Measurements from ENCODE around the gene PPP2R2D. TPM values are rescaled to one million over a fixed set of nuclear protein-coding genes. Genes with fewer than 3 reads are reported as not detected.
"Not testable (repeated sequence)": the region's sequence is repeated elsewhere in the genome, so short reads cannot be mapped to it uniquely, and the experiment has no call there.

PPP2R2D gene
- total RNA-seq, 1 donor from 2014 or later: 28.3 TPM

DNA sequence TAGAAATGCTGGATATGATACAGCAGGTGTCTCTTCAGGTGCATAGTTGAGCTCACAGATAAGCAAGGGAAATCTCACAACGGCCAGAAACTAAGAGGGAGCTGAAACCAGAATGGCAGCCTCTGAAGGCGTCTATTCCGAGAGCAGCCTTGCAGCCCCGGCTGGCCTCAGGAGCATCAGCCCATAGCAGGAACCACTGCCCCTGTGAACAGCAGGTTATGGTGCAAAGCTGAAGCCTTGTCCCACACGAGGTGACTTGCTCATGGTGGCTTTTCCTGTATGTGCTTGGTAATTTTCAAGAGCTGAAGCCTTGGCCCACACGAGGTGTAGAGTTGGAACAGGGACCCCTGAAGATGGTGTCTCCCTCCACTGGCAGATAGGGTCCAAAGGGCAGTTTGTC lies 47.7 kb downstream of the PPP2R2D start:
- H3K4me3 ChIP-seq: no peak overlapping the region
- TF ChIP-seq, protein P1, sequence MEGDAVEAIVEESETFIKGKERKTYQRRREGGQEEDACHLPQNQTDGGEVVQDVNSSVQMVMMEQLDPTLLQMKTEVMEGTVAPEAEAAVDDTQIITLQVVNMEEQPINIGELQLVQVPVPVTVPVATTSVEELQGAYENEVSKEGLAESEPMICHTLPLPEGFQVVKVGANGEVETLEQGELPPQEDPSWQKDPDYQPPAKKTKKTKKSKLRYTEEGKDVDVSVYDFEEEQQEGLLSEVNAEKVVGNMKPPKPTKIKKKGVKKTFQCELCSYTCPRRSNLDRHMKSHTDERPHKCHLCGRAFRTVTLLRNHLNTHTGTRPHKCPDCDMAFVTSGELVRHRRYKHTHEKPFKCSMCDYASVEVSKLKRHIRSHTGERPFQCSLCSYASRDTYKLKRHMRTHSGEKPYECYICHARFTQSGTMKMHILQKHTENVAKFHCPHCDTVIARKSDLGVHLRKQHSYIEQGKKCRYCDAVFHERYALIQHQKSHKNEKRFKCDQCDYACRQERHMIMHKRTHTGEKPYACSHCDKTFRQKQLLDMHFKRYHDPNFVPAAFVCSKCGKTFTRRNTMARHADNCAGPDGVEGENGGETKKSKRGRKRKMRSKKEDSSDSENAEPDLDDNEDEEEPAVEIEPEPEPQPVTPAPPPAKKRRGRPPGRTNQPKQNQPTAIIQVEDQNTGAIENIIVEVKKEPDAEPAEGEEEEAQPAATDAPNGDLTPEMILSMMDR (IDR thresholded peaks at IDR 0.05): no peak
- ATAC-seq (no peak), DNase-seq (peak; percentile 36)
- no peaks in the 10 kb centered on the region for H3K27me3 ChIP-seq
- H3K4me1 ChIP-seq: no peaks in the 10 kb centered on the region
- no peaks in the 10 kb centered on the region for H3K9me3 ChIP-seq
- H3K27ac ChIP-seq: no peak overlapping the region
- intact Hi-C loops (cut with DNase I): no loop called here
- peaks cover 68% of the 10 kb centered on the region for H3K36me3 ChIP-seq

- H3K36me3 ChIP-seq: peaks cover 70% of the 10 kb centered on the region
- H3K27me3 ChIP-seq: no peaks in the 10 kb centered on the region
- no peak overlapping the region for H3K4me3 ChIP-seq
- DNase-seq: peak; percentile 41
- H3K27ac ChIP-seq: no peak overlapping the region
- TF ChIP-seq, protein P1 (IDR thresholded peaks at IDR 0.05): no peak
- intact Hi-C loops (cut with DNase I): no loop called here
- H3K4me1 ChIP-seq: no peaks in the 10 kb centered on the region
- H3K9me3 ChIP-seq: no peaks in the 10 kb centered on the region
- no peak for ATAC-seq
These were observed 48.4 kb downstream of the PPP2R2D start for GRCh38 chr10:131949041-131949862.

- H3K4me3 ChIP-seq; H3K27ac ChIP-seq; H3K27me3 ChIP-seq; H3K4me1 ChIP-seq; ATAC-seq; DNase-seq; H3K9me3 ChIP-seq; intact Hi-C loops (cut with DNase I): not testable (repeated sequence)
- peaks cover 73% of the 10 kb centered on the region for H3K36me3 ChIP-seq
These were observed 49.1 kb downstream of the PPP2R2D start for GRCh38 chr10:131949908-131950307.

GRCh38 chr10:131954356-131954965 lies 53.7 kb downstream of the PPP2R2D start:
- no peaks in the 10 kb centered on the region for H3K9me3 ChIP-seq
- no peaks in the 10 kb centered on the region for H3K4me1 ChIP-seq
- peaks cover 52% of the 10 kb centered on the region for H3K36me3 ChIP-seq
- H3K27ac ChIP-seq: no peak overlapping the region
- DNase-seq (no peak), ATAC-seq (no peak)
- TF ChIP-seq, protein P1 (IDR thresholded peaks at IDR 0.05): no peak
- H3K27me3 ChIP-seq: no peaks in the 10 kb centered on the region
- no peak overlapping the region for H3K4me3 ChIP-seq
- intact Hi-C loops (cut with DNase I): no loop called here

DNA sequence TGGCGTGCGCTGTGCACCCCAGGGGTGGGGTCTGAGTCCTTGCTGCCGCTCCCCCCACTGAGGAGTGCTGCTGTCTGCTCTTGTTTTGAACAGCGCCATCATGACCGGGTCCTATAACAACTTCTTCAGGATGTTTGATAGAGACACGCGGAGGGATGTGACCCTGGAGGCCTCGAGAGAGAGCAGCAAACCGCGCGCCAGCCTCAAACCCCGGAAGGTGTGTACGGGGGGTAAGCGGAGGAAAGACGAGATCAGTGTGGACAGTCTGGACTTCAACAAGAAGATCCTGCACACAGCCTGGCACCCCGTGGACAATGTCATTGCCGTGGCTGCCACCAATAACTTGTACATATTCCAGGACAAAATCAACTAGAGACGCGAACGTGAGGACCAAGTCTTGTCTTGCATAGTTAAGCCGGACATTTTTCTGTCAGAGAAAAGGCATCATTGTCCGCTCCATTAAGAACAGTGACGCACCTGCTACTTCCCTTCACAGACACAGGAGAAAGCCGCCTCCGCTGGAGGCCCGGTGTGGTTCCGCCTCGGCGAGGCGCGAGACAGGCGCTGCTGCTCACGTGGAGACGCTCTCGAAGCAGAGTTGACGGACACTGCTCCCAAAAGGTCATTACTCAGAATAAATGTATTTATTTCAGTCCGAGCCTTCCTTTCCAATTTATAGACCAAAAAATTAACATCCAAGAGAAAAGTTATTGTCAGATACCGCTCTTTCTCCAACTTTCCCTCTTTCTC lies 55.0 kb downstream of the PPP2R2D start:
- no peaks in the 10 kb centered on the region for H3K4me1 ChIP-seq
- H3K4me3 ChIP-seq: no peak overlapping the region
- H3K27me3 ChIP-seq: no peaks in the 10 kb centered on the region
- ATAC-seq: no peak
- intact Hi-C loops (cut with DNase I): no loop called here
- H3K9me3 ChIP-seq: no peaks in the 10 kb centered on the region
- peak; percentile 62 for DNase-seq
- peaks cover 42% of the 10 kb centered on the region for H3K36me3 ChIP-seq
- TF ChIP-seq, protein P1 (IDR thresholded peaks at IDR 0.05): no peak
- no peak overlapping the region for H3K27ac ChIP-seq

DNA sequence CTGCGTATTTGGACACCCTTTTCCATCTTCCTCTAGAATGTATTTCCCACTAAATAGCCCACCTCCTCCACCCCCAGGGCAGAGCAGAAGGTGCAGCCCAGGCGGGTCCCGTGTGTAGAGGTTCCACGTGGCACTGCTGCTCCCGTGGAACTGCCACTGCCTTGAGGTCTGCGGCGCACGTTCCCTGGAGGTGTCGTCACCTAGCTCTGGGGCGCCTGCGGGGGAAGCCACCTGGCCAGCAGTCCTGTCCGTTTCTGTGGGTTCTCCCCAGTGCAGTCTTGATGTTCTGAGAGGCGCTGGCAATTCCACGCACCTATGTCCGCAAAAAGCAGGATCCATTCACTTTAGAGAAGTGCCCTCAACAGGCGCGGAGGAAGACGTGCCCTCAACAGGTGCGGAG lies 59.0 kb downstream of the PPP2R2D start:
- intact Hi-C loops (cut with DNase I): no loop called here
- H3K4me1 ChIP-seq: no peaks in the 10 kb centered on the region
- TF ChIP-seq, protein P1 (IDR thresholded peaks at IDR 0.05): no peak
- no peak for ATAC-seq
- peaks cover 20% of the 10 kb centered on the region for H3K36me3 ChIP-seq
- no peaks in the 10 kb centered on the region for H3K27me3 ChIP-seq
- no peaks in the 10 kb centered on the region for H3K9me3 ChIP-seq
- H3K4me3 ChIP-seq: no peak overlapping the region
- H3K27ac ChIP-seq: no peak overlapping the region
- peak; percentile 56 for DNase-seq

Data from upper lobe of right lung (tissue), 1 donor.